ENCODE data around the gene SLC10A7. TPM values are rescaled to one million over a fixed set of nuclear protein-coding genes. Genes with fewer than 3 reads are reported as not detected.

SLC10A7 gene
- total and polyA plus RNA-seq, 2 of the 8 experiments (the other 6 are each of a cell fraction or from before 2014, with no cell fraction given) = 2.5 to 2.9 TPM

- Histone ChIP-seq H4K5ac (ENCODE audit: insufficient read length, low read depth, low read length) (no peak overlapping the region), H4K20me1 (replicated peaks in 1 of 2; ENCODE audit: control insufficient read depth in 1 of 2, insufficient read depth in 2 of 2, low read length in 2 of 2) (no peaks in the 10 kb centered on the region), H2BK15ac (ENCODE audit: low read length) (no peak overlapping the region), H3K23ac (ENCODE audit: insufficient read length) (no peak overlapping the region), H3K9ac (replicated peaks in 1 of 4; ENCODE audit: extremely low read depth in 1 of 4, low read depth in 3 of 4, low read length in 3 of 4) (no peak overlapping the region), H3K27me3 (replicated peaks in 1 of 4; ENCODE audit: control insufficient read depth in 3 of 4, extremely low read depth in 1 of 4, insufficient read depth in 3 of 4, low read length in 3 of 4) (no peaks in the 10 kb centered on the region), H3K9me3 (ENCODE audit: insufficient read depth in 2 of 2, low read depth in 1 of 2, low read length in 1 of 2) (peaks cover 3 to 5% of the 10 kb centered on the region in 2 experiments; a peak in 2 of 4 replicates), H3K4me2 (ENCODE audit: insufficient read depth in 1 of 2, low read depth in 2 of 2, low read length in 2 of 2) (no peak overlapping the region), H3K4me1 (replicated peaks in 1 of 4; ENCODE audit: control insufficient read depth in 3 of 4, insufficient read depth in 4 of 4, low read length in 3 of 4) (no peaks in the 10 kb centered on the region), H3K27ac (ENCODE audit: low read depth, low read length) (no peak overlapping the region), H4K91ac (replicated peaks; ENCODE audit: insufficient read length, low read length) (no peak overlapping the region), H3K14ac (ENCODE audit: insufficient read length) (no peak overlapping the region), H2BK12ac (ENCODE audit: low read depth, low read length) (no peak overlapping the region), H2AFZ (ENCODE audit: low read length) (no peak overlapping the region), H3K18ac (ENCODE audit: extremely low read depth, low read length) (no peak overlapping the region), H2BK5ac (ENCODE audit: low read depth, low read length) (no peak overlapping the region), H2BK20ac (ENCODE audit: low read length) (no peak overlapping the region), H3K23me2 (ENCODE audit: low read depth, low read length) (no peaks in the 10 kb centered on the region), H3K4me3 (ENCODE audit: extremely low read depth in 1 of 4, insufficient read depth in 2 of 4, low read depth in 3 of 4, low read length in 4 of 4) (no peak overlapping the region), H3K4ac (replicated peaks; ENCODE audit: insufficient read length, low read depth, low read length) (no peak overlapping the region), H2BK120ac (replicated peaks; ENCODE audit: low read depth, low read length) (no peak overlapping the region), H2AK5ac (ENCODE audit: low read depth, low read length) (no peak overlapping the region), H3K56ac (replicated peaks; ENCODE audit: insufficient read length, low read depth, low read length) (no peak overlapping the region), H3K79me1 (ENCODE audit: low read depth, low read length) (no peaks in the 10 kb centered on the region), H3K36me3 (ENCODE audit: control insufficient read depth in 2 of 4, insufficient read depth in 4 of 4, low read length in 3 of 4) (no peaks in the 10 kb centered on the region), H4K8ac (ENCODE audit: extremely low read depth, insufficient read depth, low read length) (no peak overlapping the region), H3K79me2 (ENCODE audit: control insufficient read depth in 1 of 2, insufficient read depth in 2 of 2, low read length in 2 of 2) (no peaks in the 10 kb centered on the region)
- DNase-seq (ENCODE audit: low read depth in 1 of 2, low spot score in 2 of 2) = no peak
- FAIRE-seq = no peak
- CTCF ChIA-PET (ENCODE audit: partially characterized antibody) = no interaction called here
- POLR2A ChIA-PET (ENCODE audit: partially characterized antibody) = no interaction called here
- 91% methylated on average over 3 of the region's 3 CpGs; no CpG with 5 or more reads in 1 of the 2 experiments for WGBS, 2 experiments (ENCODE audit: extremely low coverage in 1 of 2, insufficient coverage in 1 of 2, insufficient read length in 1 of 2, insufficient replicate concordance in 2 of 2, low coverage in 1 of 2, low lambda C conversion rate in 2 of 2, missing lambda C conversion rate in 1 of 2)
- TF ChIP-seq USF2 (IDR thresholded peaks at IDR 0.05; ENCODE audit: low read length) (no peak), EGR1 (IDR thresholded peaks at IDR 0.05; ENCODE audit: borderline replicate concordance, low read depth, low read length) (no peak), SUZ12 (IDR thresholded peaks at IDR 0.05; ENCODE audit: low read length) (no peak), KDM5A (IDR thresholded peaks at IDR 0.05; ENCODE audit: low read length) (no peak), BACH1 (IDR thresholded peaks at IDR 0.05; ENCODE audit: low read length) (no peak), TCF12 (IDR thresholded peaks at IDR 0.05; ENCODE audit: low read depth, low read length) (no peak), SIX5 (IDR thresholded peaks at IDR 0.05; ENCODE audit: low read depth, low read length) (no peak), CREB1 (IDR thresholded peaks at IDR 0.05) (no peak), RFX5 (IDR thresholded peaks at IDR 0.05; ENCODE audit: borderline replicate concordance, low read depth, low read length) (no peak), KDM4A (IDR thresholded peaks at IDR 0.05; ENCODE audit: low read depth, low read length, severe bottlenecking) (no peak), POLR2A (IDR thresholded peaks at IDR 0.05; ENCODE audit: control extremely low read depth in 1 of 2, low read depth in 2 of 2, low read length in 2 of 2) (no peak), CBX5 (IDR thresholded peaks at IDR 0.05; ENCODE audit: low read depth, low read length) (no peak), SP1 (IDR thresholded peaks at IDR 0.05; ENCODE audit: low read depth, low read length) (no peak), SRF (IDR thresholded peaks at IDR 0.05; ENCODE audit: low read depth, low read length) (no peak)
- TF ChIP-seq, protein P1, sequence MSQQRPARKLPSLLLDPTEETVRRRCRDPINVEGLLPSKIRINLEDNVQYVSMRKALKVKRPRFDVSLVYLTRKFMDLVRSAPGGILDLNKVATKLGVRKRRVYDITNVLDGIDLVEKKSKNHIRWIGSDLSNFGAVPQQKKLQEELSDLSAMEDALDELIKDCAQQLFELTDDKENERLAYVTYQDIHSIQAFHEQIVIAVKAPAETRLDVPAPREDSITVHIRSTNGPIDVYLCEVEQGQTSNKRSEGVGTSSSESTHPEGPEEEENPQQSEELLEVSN (IDR thresholded peaks at IDR 0.05) = no peak
These were observed 152.3 kb downstream of the SLC10A7 start for GRCh38 chr4:146369446-146369845.
